ENCODE results near the gene KIAA1549. TPM values are rescaled to one million over a fixed set of nuclear protein-coding genes. Genes with fewer than 3 reads are reported as not detected.

Gene KIAA1549
- polyA plus RNA-seq, 2 donors: 0.16 to 0.20 TPM

GRCh38 chr7:138962561-138963270, 18.5 kb downstream of the KIAA1549 start:
- WGBS, 2 donors: 84 to 86% methylated on average over 10 of the region's 10 CpGs
- Histone ChIP-seq H3K4me1 (ENCODE audit: control insufficient read depth in 2 of 2, insufficient read depth in 2 of 2, low read length in 1 of 2) (peaks cover 0 to 2% of the 10 kb centered on the region in 2 donors), H3K36me3 (ENCODE audit: control insufficient read depth in 2 of 2, insufficient read depth in 2 of 2, low read length in 1 of 2) (no peaks in the 10 kb centered on the region)

GRCh38 chr7:138961159-138961558, 20.0 kb downstream of the KIAA1549 start:
- WGBS, 2 donors: 29 to 44% methylated on average over 8 of the region's 8 CpGs
- Histone ChIP-seq H3K4me3 (ENCODE audit: low read depth in 1 of 2, low read length in 2 of 2) (no peak overlapping the region), H3K27ac (ENCODE audit: low read depth in 2 of 2, low read length in 1 of 2) (peak overlapping the region in 1 of 2 donors; percentile 5), H3K27me3 (ENCODE audit: control insufficient read depth in 1 of 2, insufficient read depth in 2 of 2, low read length in 2 of 2) (peaks cover 0 to 3% of the 10 kb centered on the region in 2 donors), H3K4me1 (ENCODE audit: control insufficient read depth in 2 of 2, insufficient read depth in 2 of 2, low read length in 1 of 2) (peaks cover 0 to 2% of the 10 kb centered on the region in 2 donors), H3K36me3 (ENCODE audit: control insufficient read depth in 2 of 2, insufficient read depth in 2 of 2, low read length in 1 of 2) (no peaks in the 10 kb centered on the region), H3K9me3 (ENCODE audit: control insufficient read depth in 2 of 2, insufficient read depth in 1 of 2, low read depth in 1 of 2, low read length in 1 of 2) (peaks cover 0 to 2% of the 10 kb centered on the region in 2 donors)

More at GRCh38 chr7:138962561-138963270, 18.5 kb downstream of the KIAA1549 start:
- H3K27me3 ChIP-seq (ENCODE audit: control insufficient read depth in 1 of 2, insufficient read depth in 2 of 2, low read length in 2 of 2): peaks cover 0 to 3% of the 10 kb centered on the region in 2 donors
- peaks cover 0 to 2% of the 10 kb centered on the region in 2 donors for H3K9me3 ChIP-seq (ENCODE audit: control insufficient read depth in 2 of 2, insufficient read depth in 1 of 2, low read depth in 1 of 2, low read length in 1 of 2)
- no peak overlapping the region for H3K4me3 ChIP-seq (ENCODE audit: low read depth in 1 of 2, low read length in 2 of 2)
- H3K27ac ChIP-seq (ENCODE audit: low read depth in 2 of 2, low read length in 1 of 2): no peak overlapping the region

GRCh38 chr7:138958391-138958956, 22.7 kb downstream of the KIAA1549 start:
- no peak overlapping the region for H3K27ac ChIP-seq (ENCODE audit: low read depth in 2 of 2, low read length in 1 of 2)
- H3K36me3 ChIP-seq (ENCODE audit: control insufficient read depth in 2 of 2, insufficient read depth in 2 of 2, low read length in 1 of 2): no peaks in the 10 kb centered on the region
- no peaks in the 10 kb centered on the region for H3K9me3 ChIP-seq (ENCODE audit: control insufficient read depth in 2 of 2, insufficient read depth in 1 of 2, low read depth in 1 of 2, low read length in 1 of 2)
- H3K4me1 ChIP-seq (ENCODE audit: control insufficient read depth in 2 of 2, insufficient read depth in 2 of 2, low read length in 1 of 2): peaks cover 0 to 2% of the 10 kb centered on the region in 2 donors
- no peaks in the 10 kb centered on the region for H3K27me3 ChIP-seq (ENCODE audit: control insufficient read depth in 1 of 2, insufficient read depth in 2 of 2, low read length in 2 of 2)
- no peak overlapping the region for H3K4me3 ChIP-seq (ENCODE audit: low read depth in 1 of 2, low read length in 2 of 2)
- WGBS, 2 donors: 45 to 51% methylated on average over 6 of the region's 6 CpGs

- no peak overlapping the region for H3K27ac ChIP-seq (ENCODE audit: low read depth in 2 of 2, low read length in 1 of 2)
- H3K4me1 ChIP-seq (ENCODE audit: control insufficient read depth in 2 of 2, insufficient read depth in 2 of 2, low read length in 1 of 2): peaks cover 0 to 2% of the 10 kb centered on the region in 2 donors
- no peak overlapping the region for H3K4me3 ChIP-seq (ENCODE audit: low read depth in 1 of 2, low read length in 2 of 2)
- no peaks in the 10 kb centered on the region for H3K27me3 ChIP-seq (ENCODE audit: control insufficient read depth in 1 of 2, insufficient read depth in 2 of 2, low read length in 2 of 2)
- WGBS, 2 donors: 88 to 92% methylated on average over 16 of the region's 16 CpGs
- H3K36me3 ChIP-seq (ENCODE audit: control insufficient read depth in 2 of 2, insufficient read depth in 2 of 2, low read length in 1 of 2): no peaks in the 10 kb centered on the region
- H3K9me3 ChIP-seq (ENCODE audit: control insufficient read depth in 2 of 2, insufficient read depth in 1 of 2, low read depth in 1 of 2, low read length in 1 of 2): no peaks in the 10 kb centered on the region
Measured at GRCh38 chr7:138957753-138958390, 23.3 kb downstream of the KIAA1549 start.

- H3K9me3 ChIP-seq (ENCODE audit: control insufficient read depth in 2 of 2, insufficient read depth in 1 of 2, low read depth in 1 of 2, low read length in 1 of 2): no peaks in the 10 kb centered on the region
- H3K4me1 ChIP-seq (ENCODE audit: control insufficient read depth in 2 of 2, insufficient read depth in 2 of 2, low read length in 1 of 2): peaks cover 0 to 2% of the 10 kb centered on the region in 2 donors
- H3K4me3 ChIP-seq (ENCODE audit: low read depth in 1 of 2, low read length in 2 of 2): no peak overlapping the region
- no peaks in the 10 kb centered on the region for H3K27me3 ChIP-seq (ENCODE audit: control insufficient read depth in 1 of 2, insufficient read depth in 2 of 2, low read length in 2 of 2)
- no peak overlapping the region for H3K27ac ChIP-seq (ENCODE audit: low read depth in 2 of 2, low read length in 1 of 2)
- H3K36me3 ChIP-seq (ENCODE audit: control insufficient read depth in 2 of 2, insufficient read depth in 2 of 2, low read length in 1 of 2): no peaks in the 10 kb centered on the region
- WGBS, 2 donors: 81 to 98% methylated on average over 3 of the region's 3 CpGs
Measured at GRCh38 chr7:138957217-138957616, 24.0 kb downstream of the KIAA1549 start.

GRCh38 chr7:138954545-138955475, 26.4 kb downstream of the KIAA1549 start:
- Histone ChIP-seq H3K9me3 (ENCODE audit: control insufficient read depth in 2 of 2, insufficient read depth in 1 of 2, low read depth in 1 of 2, low read length in 1 of 2) (no peaks in the 10 kb centered on the region), H3K27ac (ENCODE audit: low read depth in 2 of 2, low read length in 1 of 2) (no peak overlapping the region), H3K27me3 (ENCODE audit: control insufficient read depth in 1 of 2, insufficient read depth in 2 of 2, low read length in 2 of 2) (no peaks in the 10 kb centered on the region), H3K4me1 (ENCODE audit: control insufficient read depth in 2 of 2, insufficient read depth in 2 of 2, low read length in 1 of 2) (no peaks in the 10 kb centered on the region), H3K36me3 (ENCODE audit: control insufficient read depth in 2 of 2, insufficient read depth in 2 of 2, low read length in 1 of 2) (no peaks in the 10 kb centered on the region), H3K4me3 (ENCODE audit: low read depth in 1 of 2, low read length in 2 of 2) (no peak overlapping the region)
- WGBS, 2 donors: 79 to 80% methylated on average over 14 of the region's 14 CpGs

GRCh38 chr7:138952791-138953190, 28.4 kb downstream of the KIAA1549 start:
- no peak overlapping the region for H3K27ac ChIP-seq (ENCODE audit: low read depth in 2 of 2, low read length in 1 of 2)
- WGBS, 2 donors: 91% methylated on average over 6 of the region's 6 CpGs

GRCh38 chr7:138951953-138952352, 29.2 kb downstream of the KIAA1549 start:
- Histone ChIP-seq H3K27me3 (ENCODE audit: control insufficient read depth in 1 of 2, insufficient read depth in 2 of 2, low read length in 2 of 2) (no peaks in the 10 kb centered on the region), H3K36me3 (ENCODE audit: control insufficient read depth in 2 of 2, insufficient read depth in 2 of 2, low read length in 1 of 2) (no peaks in the 10 kb centered on the region), H3K9me3 (ENCODE audit: control insufficient read depth in 2 of 2, insufficient read depth in 1 of 2, low read depth in 1 of 2, low read length in 1 of 2) (no peaks in the 10 kb centered on the region), H3K4me1 (ENCODE audit: control insufficient read depth in 2 of 2, insufficient read depth in 2 of 2, low read length in 1 of 2) (no peaks in the 10 kb centered on the region), H3K4me3 (ENCODE audit: low read depth in 1 of 2, low read length in 2 of 2) (no peak overlapping the region), H3K27ac (ENCODE audit: low read depth in 2 of 2, low read length in 1 of 2) (no peak overlapping the region)
- 77 to 84% methylated on average over 9 of the region's 9 CpGs for WGBS, 2 donors

More at GRCh38 chr7:138952791-138953190, 28.4 kb downstream of the KIAA1549 start:
- no peaks in the 10 kb centered on the region for H3K4me1 ChIP-seq (ENCODE audit: control insufficient read depth in 2 of 2, insufficient read depth in 2 of 2, low read length in 1 of 2)
- no peaks in the 10 kb centered on the region for H3K36me3 ChIP-seq (ENCODE audit: control insufficient read depth in 2 of 2, insufficient read depth in 2 of 2, low read length in 1 of 2)
- no peaks in the 10 kb centered on the region for H3K27me3 ChIP-seq (ENCODE audit: control insufficient read depth in 1 of 2, insufficient read depth in 2 of 2, low read length in 2 of 2)
- H3K4me3 ChIP-seq (ENCODE audit: low read depth in 1 of 2, low read length in 2 of 2): no peak overlapping the region
- no peaks in the 10 kb centered on the region for H3K9me3 ChIP-seq (ENCODE audit: control insufficient read depth in 2 of 2, insufficient read depth in 1 of 2, low read depth in 1 of 2, low read length in 1 of 2)

Data from esophagus (tissue), 2 donors.